ENCODE results near the gene MVK. TPM values are rescaled to one million over a fixed set of nuclear protein-coding genes. Genes with fewer than 3 reads are reported as not detected.

MVK gene
- total and polyA plus RNA-seq, 7 donors: 9.1 to 40.8 (median 13.8) TPM

GRCh38 chr12:109632342-109632741, 58.7 kb downstream of the MVK start:
- H3K27me3 ChIP-seq: peaks cover 0 to 26% (median 10%) of the 10 kb centered on the region in 3 donors
- no peak for DNase-seq
- no peak overlapping the region for H3K27ac ChIP-seq
- H3K4me3 ChIP-seq: no peak overlapping the region
- intact Hi-C loops (cut with DNase I): no loop called here
- no peaks in the 10 kb centered on the region for H3K36me3 ChIP-seq
- 69 to 84% methylated on average over 8 of the region's 8 CpGs for WGBS, 2 donors
- no peaks in the 10 kb centered on the region for H3K9me3 ChIP-seq
- H3K4me1 ChIP-seq: no peaks in the 10 kb centered on the region
- TF ChIP-seq POLR2A (IDR thresholded peaks at IDR 0.05): no peak
- TF ChIP-seq EP300 (IDR thresholded peaks at IDR 0.05): no peak
- TF ChIP-seq POLR2AphosphoS5 (IDR thresholded peaks at IDR 0.05): no peak
- TF ChIP-seq, protein P1, sequence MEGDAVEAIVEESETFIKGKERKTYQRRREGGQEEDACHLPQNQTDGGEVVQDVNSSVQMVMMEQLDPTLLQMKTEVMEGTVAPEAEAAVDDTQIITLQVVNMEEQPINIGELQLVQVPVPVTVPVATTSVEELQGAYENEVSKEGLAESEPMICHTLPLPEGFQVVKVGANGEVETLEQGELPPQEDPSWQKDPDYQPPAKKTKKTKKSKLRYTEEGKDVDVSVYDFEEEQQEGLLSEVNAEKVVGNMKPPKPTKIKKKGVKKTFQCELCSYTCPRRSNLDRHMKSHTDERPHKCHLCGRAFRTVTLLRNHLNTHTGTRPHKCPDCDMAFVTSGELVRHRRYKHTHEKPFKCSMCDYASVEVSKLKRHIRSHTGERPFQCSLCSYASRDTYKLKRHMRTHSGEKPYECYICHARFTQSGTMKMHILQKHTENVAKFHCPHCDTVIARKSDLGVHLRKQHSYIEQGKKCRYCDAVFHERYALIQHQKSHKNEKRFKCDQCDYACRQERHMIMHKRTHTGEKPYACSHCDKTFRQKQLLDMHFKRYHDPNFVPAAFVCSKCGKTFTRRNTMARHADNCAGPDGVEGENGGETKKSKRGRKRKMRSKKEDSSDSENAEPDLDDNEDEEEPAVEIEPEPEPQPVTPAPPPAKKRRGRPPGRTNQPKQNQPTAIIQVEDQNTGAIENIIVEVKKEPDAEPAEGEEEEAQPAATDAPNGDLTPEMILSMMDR (IDR thresholded peaks at IDR 0.05): no peak

DNA sequence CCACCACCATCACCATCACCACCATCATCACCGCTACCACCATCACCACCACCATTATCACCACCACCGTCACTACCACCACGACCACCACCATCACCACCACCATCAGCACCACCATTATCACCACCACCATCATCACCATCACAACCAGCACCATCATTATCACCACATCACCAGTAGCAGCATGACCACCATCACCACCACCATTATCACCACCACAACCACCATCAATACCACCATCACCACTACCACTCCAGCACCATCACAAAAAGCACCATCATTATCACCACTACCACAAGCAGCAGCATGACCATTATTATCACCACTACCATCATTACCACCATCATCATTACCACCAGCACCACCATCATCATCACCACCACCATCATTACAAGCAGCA, 62.1 kb downstream of the MVK start:
- 96 to 98% methylated on average over 3 of the region's 3 CpGs for WGBS, 2 donors
- no peak for DNase-seq
- H3K36me3 ChIP-seq: no peaks in the 10 kb centered on the region
- no peak overlapping the region for H3K4me3 ChIP-seq
- TF ChIP-seq POLR2A (IDR thresholded peaks at IDR 0.05) (no peak), POLR2AphosphoS5 (IDR thresholded peaks at IDR 0.05) (no peak), EP300 (IDR thresholded peaks at IDR 0.05) (no peak)
- TF ChIP-seq, protein P1 (IDR thresholded peaks at IDR 0.05): no peak
- no peak overlapping the region for H3K27ac ChIP-seq
- intact Hi-C loops (cut with DNase I): no loop called here
- H3K4me1 ChIP-seq: no peaks in the 10 kb centered on the region
- H3K27me3 ChIP-seq: peaks cover 0 to 7% (median 3%) of the 10 kb centered on the region in 3 donors
- H3K9me3 ChIP-seq: no peaks in the 10 kb centered on the region

GRCh38 chr12:109637348-109637747, 63.8 kb downstream of the MVK start:
- Histone ChIP-seq H3K4me1 (no peaks in the 10 kb centered on the region), H3K27me3 (no peaks in the 10 kb centered on the region), H3K36me3 (no peaks in the 10 kb centered on the region), H3K27ac (no peak overlapping the region), H3K9me3 (no peaks in the 10 kb centered on the region), H3K4me3 (no peak overlapping the region)
- TF ChIP-seq EP300 (IDR thresholded peaks at IDR 0.05): no peak
- TF ChIP-seq, protein P1 (IDR thresholded peaks at IDR 0.05): no peak
- no peak for TF ChIP-seq POLR2A (IDR thresholded peaks at IDR 0.05)
- no peak for DNase-seq
- 4 to 10% methylated on average over 6 of the region's 6 CpGs for WGBS, 2 donors
- intact Hi-C loops (cut with DNase I): no loop called here

DNA sequence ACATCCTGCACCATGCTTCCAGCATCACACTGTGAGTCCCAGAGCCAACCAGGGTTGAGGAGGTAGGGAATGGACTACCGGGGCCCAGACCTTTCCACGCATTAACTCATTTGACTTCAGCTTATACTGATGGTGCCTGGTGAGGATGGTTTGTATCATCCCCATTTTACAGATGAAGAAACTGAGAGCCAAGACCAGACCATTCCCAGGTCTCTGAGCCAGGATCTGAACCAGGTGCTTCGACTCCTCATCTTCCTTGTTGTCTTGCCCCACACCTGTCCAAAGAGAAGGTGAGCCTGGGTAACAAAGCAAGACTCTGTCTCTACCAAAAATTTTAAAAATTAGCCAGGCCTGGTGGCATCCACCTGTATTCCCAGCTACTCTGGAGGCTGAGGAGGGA, 64.4 kb downstream of the MVK start:
- intact Hi-C loops (cut with DNase I): no loop called here
- no peaks in the 10 kb centered on the region for H3K27me3 ChIP-seq

More for the DNA sequence above, 64.4 kb downstream of the MVK start:
- TF ChIP-seq POLR2A (IDR thresholded peaks at IDR 0.05): no peak
- TF ChIP-seq, protein P1 (IDR thresholded peaks at IDR 0.05): no peak
- no peak for TF ChIP-seq EP300 (IDR thresholded peaks at IDR 0.05)
- TF ChIP-seq POLR2AphosphoS5 (IDR thresholded peaks at IDR 0.05): no peak
- Histone ChIP-seq H3K9me3 (no peaks in the 10 kb centered on the region), H3K4me1 (no peaks in the 10 kb centered on the region), H3K36me3 (no peaks in the 10 kb centered on the region), H3K27ac (no peak overlapping the region), H3K4me3 (no peak overlapping the region)
- 73 to 88% methylated on average over 3 of the region's 3 CpGs for WGBS, 2 donors
- no peak for DNase-seq
